NCI-H2227 treated with DMSO at 0.1 percent for 48 hours (cell line): Measurements from ENCODE around the gene ZNF547.
"Not testable (repeated sequence)": the region's sequence is repeated elsewhere in the genome, so short reads cannot be mapped to it uniquely, and the experiment has no call there.

Experiments used
- DNase-seq: peaks from one replicate; lab custom pipeline; 2025; lab: John Stamatoyannopoulos, UW

ZNF547 gene

DNA sequence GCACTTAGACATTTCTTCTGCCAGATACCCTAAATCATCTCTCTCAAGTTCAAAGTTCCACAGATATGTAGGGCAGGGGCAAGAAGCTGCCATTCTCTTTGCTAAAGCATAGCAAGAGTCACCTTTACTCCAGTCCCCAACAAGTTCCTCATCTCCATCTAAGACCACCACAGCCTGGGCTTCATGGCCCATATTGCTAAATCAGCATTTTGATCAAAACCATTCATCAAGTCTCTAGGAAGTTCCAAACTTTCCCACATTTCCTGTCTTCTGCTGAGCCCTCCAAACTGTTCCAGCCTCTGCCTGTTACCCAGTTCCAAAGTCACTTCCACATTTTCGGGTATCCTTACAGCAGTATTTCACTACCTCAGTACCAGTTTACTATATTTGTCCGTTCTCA lies 11.3 kb downstream of the ZNF547 start:
- not testable (repeated sequence) for DNase-seq

DNA sequence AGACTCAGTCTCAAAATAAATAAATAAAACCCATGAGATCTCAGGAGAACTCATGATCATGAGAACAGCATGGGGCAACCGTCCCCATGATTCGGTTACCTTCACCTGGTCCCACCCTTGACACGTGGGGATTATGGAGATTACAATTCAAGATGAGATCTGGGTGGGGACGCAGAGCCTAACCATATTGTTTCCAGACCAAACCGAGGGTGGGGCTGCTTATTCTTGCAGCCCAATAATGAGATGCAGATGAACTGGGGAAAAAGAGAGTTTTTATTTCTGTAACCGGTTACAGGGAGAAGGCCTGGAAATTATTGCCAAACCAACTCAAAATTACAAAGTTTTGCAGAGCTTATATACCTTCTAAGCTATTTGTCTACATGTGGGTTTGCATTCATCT lies 12.8 kb downstream of the ZNF547 start:
- no peak for DNase-seq

DNA sequence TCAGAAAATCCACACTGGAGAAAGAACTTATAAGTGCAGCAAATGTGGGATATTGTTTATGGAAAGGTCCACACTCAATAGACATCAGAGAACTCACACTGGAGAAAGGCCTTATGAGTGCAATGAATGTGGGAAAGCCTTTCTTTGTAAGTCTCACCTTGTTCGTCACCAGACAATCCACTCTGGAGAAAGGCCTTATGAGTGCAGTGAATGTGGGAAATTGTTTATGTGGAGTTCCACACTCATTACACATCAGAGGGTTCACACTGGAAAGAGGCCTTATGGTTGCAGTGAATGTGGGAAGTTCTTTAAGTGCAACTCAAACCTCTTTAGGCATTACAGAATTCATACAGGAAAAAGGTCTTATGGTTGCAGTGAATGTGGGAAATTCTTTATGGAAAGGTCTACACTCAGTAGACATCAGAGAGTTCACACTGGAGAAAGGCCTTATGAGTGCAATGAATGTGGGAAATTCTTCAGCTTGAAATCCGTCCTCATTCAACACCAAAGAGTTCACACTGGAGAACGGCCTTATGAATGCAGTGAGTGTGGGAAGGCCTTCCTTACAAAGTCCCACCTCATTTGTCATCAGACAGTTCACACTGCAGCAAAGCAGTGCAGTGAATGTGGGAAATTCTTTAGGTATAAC lies 14.3 kb downstream of the ZNF547 start:
- DNase-seq: no peak

DNA sequence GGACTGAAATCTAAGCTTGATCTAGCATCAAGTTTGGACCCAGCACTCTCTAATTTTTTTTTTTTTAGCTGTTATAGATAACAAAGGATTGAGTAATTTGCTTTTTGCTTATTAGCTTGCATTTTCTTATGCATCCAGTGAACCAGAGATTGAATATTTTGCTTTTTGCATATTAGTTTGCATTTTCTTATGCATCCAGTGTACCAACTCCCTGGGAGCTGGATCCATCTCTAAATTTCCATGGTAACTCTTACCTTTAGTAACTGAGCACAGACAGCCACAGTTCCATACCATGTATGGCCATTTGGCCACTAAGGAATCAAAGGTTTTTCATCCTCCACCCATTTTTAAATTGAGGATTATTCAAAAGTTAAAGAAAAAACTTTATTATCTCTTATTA lies 17.6 kb downstream of the ZNF547 start:
- DNase-seq: no peak

DNA sequence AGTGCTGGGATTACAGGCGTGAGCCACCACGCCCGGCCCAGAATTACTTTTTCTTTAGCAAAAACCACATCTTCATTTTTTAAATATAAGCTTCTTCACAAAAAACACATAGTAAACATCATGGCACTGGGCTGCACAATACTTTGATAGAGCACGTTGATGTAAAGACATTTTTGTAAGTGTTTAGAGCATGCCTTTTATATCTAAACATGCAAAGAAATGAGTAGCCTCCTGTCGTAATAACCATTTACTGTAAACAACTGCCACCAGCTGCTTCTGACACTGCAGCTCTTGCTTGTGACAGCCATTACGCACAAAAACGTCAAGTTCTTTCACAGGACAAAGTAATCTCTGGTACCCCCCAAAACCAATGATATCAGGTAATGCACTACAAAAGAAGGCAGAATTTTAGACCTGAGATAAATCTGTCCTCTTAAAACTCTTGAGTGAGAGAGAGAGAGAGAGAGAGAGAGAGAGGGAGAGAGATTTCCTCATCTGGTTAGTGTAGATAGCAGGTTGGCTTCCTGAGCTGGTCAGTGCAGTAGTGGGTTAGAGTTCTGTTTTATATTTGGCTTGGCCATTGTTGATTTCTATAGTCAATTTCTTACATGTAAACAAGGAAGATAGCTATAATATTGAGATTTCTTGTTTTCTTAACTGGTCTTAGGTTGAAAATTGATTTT lies 19.6 kb downstream of the ZNF547 start:
- DNase-seq: no peak

DNA sequence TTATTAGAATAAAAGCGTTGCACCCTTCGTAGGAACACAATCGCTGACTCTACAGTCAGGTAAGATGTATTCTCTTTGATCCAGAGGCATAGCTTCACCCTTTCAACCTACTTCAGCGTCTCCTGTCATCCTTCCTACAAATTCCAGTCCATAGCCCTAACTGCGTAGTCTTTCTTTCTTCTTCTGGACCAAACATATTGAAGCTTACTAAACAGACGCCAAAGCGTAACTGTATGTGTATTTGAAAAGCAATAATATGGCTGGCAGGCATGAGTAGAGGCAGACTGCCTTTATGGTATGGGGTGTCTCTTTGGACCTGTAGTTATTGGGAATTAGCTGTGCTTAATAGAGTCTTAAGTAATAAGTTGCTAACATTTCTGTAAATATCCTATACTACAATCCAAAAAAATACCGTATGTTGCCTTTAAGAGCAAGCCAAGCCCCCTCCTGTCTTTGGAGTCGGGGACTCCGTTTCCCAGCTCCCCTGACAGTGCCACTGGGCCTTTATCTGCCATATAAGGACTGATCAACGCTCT lies 25.9 kb downstream of the ZNF547 start:
- DNase-seq: no peak

DNA sequence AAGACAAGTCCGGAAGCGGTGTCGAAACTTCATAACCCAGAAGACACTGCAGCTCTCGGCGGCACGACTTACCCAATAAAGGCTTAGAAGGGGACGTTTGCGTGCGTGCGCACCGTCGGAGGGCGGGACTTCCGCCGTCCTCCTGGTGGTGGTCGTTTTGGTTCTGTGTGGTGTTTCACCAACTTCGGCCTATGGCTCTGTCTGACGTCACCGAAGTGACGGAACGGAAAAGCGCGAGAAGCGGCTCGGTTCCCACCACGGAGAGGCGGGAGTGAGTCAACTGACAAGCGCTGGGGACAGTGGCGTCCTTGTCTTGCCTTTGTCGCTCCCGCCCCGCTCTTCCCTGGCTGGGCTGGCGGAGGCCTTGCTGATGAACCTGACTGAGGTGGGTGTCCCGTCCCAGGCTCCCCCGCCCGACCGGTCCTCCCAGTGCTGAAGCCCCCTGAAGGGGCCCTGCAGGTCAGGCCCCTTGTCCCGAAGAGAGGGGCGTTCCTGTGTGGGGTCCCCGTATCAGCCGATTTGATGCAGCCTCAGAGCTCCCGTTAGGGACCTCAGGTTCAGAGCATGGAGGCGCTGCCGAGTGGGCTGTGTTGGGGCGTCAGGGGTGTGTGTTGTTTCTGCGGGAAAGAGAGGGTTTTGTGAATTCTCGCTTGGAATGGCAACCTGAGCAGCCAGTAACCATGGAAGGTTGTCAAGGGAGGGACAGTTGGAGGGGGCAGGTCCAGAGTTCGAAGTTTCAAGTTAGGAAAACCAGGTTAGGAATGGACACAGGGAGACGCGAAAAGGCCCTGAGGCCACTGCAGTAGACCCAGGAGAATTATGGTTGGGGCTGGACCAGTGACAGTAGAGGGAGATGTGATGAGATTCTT lies 26.6 kb downstream of the ZNF547 start, which contains the start of gene ZNF548:
Gene ZNF548 (plus strand): TSS at position 125 of the 869 bp plus-strand sequence. CDS start 246 bp downstream, at position 371.
- DNase-seq: peak; percentile 100

DNA sequence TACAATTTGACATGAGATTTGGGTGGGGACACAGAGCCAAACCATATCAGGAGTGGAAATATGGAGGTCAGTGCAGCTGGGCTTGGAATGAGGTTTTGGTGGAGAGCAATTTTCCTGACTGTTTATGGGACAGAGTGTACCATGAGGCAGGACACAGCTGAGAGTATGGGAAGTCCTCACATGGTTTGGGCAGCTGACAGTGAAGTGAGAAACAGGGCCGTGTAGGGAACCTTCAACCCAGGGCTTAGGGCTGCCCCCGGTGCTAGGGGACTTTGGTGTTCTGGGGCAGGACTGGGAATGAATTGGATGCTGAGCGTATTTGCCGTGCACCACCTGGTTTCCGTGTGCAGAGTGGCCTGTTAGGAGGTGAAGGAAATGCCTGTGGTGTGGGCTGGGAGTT lies 32.4 kb downstream of the ZNF547 start:
- no peak for DNase-seq

DNA sequence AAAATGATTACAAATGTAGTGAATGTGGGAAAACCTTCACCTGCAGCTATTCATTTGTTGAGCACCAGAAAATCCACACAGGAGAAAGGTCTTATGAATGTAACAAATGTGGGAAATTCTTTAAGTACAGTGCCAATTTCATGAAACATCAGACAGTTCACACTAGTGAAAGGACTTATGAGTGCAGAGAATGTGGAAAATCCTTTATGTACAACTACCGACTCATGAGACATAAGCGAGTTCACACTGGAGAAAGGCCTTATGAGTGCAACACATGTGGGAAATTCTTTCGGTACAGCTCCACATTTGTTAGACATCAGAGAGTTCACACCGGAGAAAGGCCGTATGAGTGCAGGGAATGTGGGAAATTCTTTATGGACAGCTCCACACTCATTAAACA lies 35.5 kb downstream of the ZNF547 start:
- DNase-seq: no peak

DNA sequence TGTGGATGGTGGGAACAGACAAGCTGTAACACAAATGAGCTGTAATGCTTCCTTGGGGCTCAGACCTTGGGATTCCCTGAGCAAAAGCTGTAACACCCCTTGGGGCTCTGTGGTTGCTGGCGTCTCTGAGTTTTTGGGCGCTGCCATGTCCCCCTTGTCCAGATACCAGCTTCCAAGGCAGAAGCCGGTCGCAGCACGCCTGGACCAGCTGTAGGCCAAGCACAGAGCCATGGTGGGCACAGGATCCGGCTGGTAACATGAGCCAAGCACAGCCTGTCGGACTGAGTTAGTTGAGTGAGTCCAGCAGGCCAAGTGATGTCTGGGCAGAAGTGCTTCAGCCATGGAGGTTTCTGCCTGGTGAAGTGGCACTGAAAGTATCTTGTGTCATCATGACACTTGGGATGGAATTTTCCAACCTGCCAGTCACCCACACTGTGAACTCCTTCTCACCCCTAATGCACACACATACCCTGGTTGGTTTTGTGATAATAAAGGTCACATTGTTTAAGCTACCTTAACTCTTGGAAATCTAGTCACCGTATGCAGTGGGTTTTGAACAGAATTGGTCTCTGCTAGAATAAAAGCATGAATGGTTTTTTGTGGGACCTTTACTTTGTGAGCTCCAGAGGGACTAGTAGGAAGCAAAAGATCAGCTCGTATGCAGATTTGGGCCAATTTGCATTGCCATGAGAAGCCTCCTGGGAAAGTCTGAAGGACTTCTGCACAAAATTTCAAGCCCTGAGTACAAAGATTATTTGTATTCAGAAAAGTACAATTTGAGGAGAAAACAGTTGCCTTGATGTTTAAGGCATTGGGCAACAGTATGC lies 40.6 kb downstream of the ZNF547 start:
- DNase-seq: no peak

DNA sequence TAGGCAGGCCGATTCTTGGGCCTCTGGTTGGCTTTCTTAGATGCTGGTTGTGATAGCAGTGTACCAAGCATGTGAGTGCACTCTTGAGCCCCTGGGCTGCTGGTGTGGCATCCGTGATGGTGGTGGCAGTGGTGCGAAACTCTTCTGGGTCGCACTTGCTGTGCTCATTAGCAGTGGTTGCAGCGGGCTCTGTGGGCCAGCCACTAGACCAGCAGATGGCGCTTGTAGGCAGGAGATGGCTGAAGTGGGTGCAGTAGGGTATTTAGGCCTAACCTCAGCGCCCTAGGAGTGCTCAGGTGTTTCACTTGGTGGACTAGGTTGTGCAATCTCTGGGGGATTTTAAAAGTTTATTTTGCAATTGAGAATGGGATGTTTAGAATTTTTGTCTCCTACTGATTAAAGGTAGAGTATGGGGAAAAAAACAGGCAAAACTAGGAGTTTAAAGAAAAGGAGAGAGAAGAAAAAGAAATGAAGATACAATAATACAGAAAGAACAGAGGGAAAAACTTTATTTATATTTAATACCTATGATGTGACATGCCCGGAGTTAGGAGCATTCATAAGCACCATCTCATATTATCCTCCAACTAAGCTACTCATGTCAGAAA lies 43.3 kb downstream of the ZNF547 start:
- peak; percentile 27 for DNase-seq

DNA sequence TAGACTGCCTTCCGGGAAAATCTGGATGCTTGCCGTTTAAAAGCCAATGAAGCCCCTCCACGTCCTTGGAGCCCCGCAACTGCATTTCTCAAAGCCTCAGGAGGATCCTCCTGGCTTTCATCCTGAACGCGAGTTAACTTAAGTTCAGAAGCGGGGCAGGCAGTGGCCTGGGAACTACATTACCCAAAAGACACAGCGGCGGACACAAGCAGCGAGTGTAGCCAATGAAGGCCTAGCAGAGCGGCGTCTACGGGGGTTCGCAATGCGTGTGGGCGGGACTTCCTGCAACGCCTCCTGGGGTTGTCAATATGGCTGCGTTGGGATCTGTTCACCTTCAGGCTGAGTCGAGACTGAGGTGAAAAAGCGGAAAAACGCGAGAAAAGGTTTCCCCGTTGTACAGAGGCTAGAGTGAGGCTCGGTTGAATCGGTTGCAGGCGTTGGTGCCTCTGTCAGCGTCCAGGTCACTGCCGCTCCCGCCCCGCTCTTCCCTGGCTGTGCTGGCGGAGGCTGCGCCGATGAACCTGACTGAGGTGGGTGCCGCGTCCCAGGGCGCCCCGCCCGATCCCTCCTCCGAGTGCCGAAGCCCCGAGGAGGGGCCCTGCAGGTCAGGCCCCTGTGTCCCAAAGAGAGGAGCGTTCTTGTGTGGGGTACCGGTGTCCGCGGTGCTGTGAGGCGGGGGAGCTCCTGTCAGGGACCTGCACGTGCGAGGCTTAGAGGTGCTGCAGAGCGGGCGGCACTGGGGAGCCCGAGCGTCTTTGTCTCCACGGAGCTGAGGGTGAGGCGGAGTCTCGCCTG lies 47.7 kb downstream of the ZNF547 start, which contains the start of gene ZNF17:
Gene ZNF17 (plus strand): TSS at position 285 of the 795 bp plus-strand sequence. CDS start 2,455 bp downstream, outside the sequence.
- peak; percentile 99 for DNase-seq

DNA sequence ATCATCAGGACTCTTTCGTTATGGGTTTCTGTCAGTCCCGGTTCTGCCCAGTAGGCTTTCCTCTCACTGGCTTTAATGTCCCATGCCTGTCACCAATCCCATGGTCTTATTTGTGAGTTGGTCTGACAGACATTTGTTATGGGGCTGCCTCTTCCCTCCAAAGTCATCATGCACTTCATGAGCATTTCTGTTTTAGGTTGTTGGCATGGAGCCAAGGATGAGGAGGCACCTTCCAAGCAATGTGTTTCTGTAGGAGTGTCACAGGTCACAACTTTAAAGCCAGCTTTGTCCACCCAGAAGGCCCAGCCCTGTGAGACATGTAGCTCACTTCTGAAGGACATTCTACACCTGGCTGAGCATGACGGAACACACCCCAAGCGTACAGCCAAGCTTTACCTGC lies 56.1 kb downstream of the ZNF547 start:
- DNase-seq: no peak

DNA sequence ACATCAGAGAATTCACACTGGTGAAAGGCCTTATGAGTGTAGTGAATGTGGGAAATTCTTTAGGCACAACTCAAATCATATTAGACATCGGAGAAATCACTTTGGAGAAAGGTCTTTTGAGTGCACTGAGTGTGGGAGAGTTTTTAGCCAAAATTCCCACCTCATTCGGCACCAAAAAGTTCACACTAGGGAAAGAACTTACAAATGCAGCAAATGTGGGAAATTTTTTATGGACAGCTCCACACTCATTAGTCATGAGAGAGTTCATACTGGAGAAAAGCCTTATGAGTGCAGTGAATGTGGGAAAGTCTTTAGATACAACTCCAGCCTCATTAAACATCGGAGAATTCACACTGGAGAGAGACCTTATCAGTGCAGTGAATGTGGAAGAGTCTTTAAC lies 57.7 kb downstream of the ZNF547 start:
- no peak for DNase-seq
